OCI-LY1 (cell line): ENCODE data around the gene RFX2.
"Not testable (repeated sequence)": the region's sequence is repeated elsewhere in the genome, so short reads cannot be mapped to it uniquely, and the experiment has no call there.

Experiments
- H2AFZ ChIP-seq: fragments of 200-600 bp; sonication (generic), shearing (Covaris generic); 2 replicates; pipeline ENCODE4 v1.6.0; 2014; ENCODE audit warnings: antibody characterized with exemption, mild to moderate bottlenecking, low read length
- H3F3A ChIP-seq: fragments of 200-600 bp; sonication (generic), shearing (Covaris generic); 2 replicates; pipeline ENCODE4 v1.6.0; 2014; ENCODE audit warnings: mild to moderate bottlenecking, antibody characterized with exemption, low read length, moderate library complexity; ENCODE audit not compliant: insufficient read depth
- H3K27ac ChIP-seq: fragments of 200-600 bp; sonication (generic); 2 replicates; pipeline ENCODE4 v1.5.1; 2014; ENCODE audit warnings: low read length, mixed run types, mild to moderate bottlenecking, low read depth; ENCODE audit not compliant: poor library complexity, severe bottlenecking
- H3K27me3 ChIP-seq: fragments of 200-600 bp; sonication (generic); 2 replicates; pipeline ENCODE4 v1.6.0; 2014; ENCODE audit warnings: antibody characterized with exemption, mild to moderate bottlenecking, low read length, moderate library complexity; ENCODE audit not compliant: insufficient read depth
- H3K36me3 ChIP-seq: fragments of 200-600 bp; sonication (generic); 2 replicates; pipeline ENCODE4 v1.6.1; 2014; ENCODE audit warnings: mild to moderate bottlenecking, antibody characterized with exemption, low read length, moderate library complexity, mixed read lengths; ENCODE audit not compliant: insufficient read depth
- H3K4me1 ChIP-seq: fragments of 200-600 bp; sonication (generic); 2 replicates; pipeline ENCODE4 v1.5.1; 2014; ENCODE audit warnings: mild to moderate bottlenecking, low read length, moderate library complexity; ENCODE audit not compliant: insufficient read depth, severe bottlenecking
- H3K4me2 ChIP-seq: fragments of 200-600 bp; sonication (generic), shearing (Covaris generic); 2 replicates; pipeline ENCODE4 v1.6.1; 2014; ENCODE audit warnings: low read length
- H3K4me3 ChIP-seq: fragments of 200-600 bp; sonication (generic); 2 replicates; pipeline ENCODE4 v1.5.1; 2014; ENCODE audit warnings: low read length, low read depth, mild to moderate bottlenecking, mixed read lengths; ENCODE audit not compliant: poor library complexity, severe bottlenecking
- H3K79me2 ChIP-seq: fragments of 200-600 bp; shearing (Covaris generic); 2 replicates; pipeline ENCODE4 v1.6.1; 2016; ENCODE audit warnings: mixed run types, low read length, mixed read lengths; ENCODE audit not compliant: insufficient read depth
- H3K9ac ChIP-seq: fragments of 200-600 bp; sonication (generic), shearing (Covaris generic); 2 replicates; pipeline ENCODE4 v1.6.1; 2014; ENCODE audit warnings: mild to moderate bottlenecking, low read length, mixed read lengths
- H3K9me2 ChIP-seq: fragments of 200-600 bp; sonication (generic), shearing (Covaris generic); 2 replicates; pipeline ENCODE4 v1.6.1; 2014; ENCODE audit warnings: low read depth, mild to moderate bottlenecking, low read length, mixed read lengths
- H3K9me3 ChIP-seq: fragments of 200-600 bp; shearing (Covaris generic); 2 replicates; pipeline ENCODE4 v1.6.1; 2014; ENCODE audit warnings: low read length, mixed read lengths
- H4K20me1 ChIP-seq: fragments of 200-600 bp; sonication (generic), shearing (Covaris generic); 2 replicates; pipeline ENCODE4 v1.6.0; 2016; ENCODE audit warnings: mild to moderate bottlenecking, low read length; ENCODE audit not compliant: insufficient read depth
- CTCF ChIP-seq: fragments of 200-600 bp; sonication (generic), shearing (Covaris generic); IDR thresholded peaks from 2 replicates; pipeline ENCODE4 v1.5.1; 2017; ENCODE audit warnings: mild to moderate bottlenecking, antibody characterized with exemption, low read length, moderate library complexity, mixed read lengths
- EZH2 ChIP-seq: fragments of 200-600 bp; sonication (generic), shearing (Covaris generic); IDR thresholded peaks from 2 replicates; pipeline ENCODE4 v1.8.0; 2017; ENCODE audit warnings: borderline replicate concordance, mixed run types, mild to moderate bottlenecking, antibody characterized with exemption, low read length, moderate library complexity, mixed read lengths

Gene RFX2

GRCh38 chr19:6030214-6030507 lies 80.1 kb downstream of the RFX2 start:
- no peak overlapping the region for H3K27ac ChIP-seq
- no peaks in the 10 kb centered on the region for H3K4me1 ChIP-seq
- H3K27me3 ChIP-seq: no peaks in the 10 kb centered on the region; the same call in 1 of the 2 replicates
- no peak overlapping the region for H3K4me2 ChIP-seq
- H3K9me2 ChIP-seq: no peaks in the 10 kb centered on the region
- no peaks in the 10 kb centered on the region for H3K36me3 ChIP-seq
- no peak overlapping the region for H3K4me3 ChIP-seq
- no peaks in the 10 kb centered on the region for H3F3A ChIP-seq
- H3K9me3 ChIP-seq: no peaks in the 10 kb centered on the region
- no peaks in the 10 kb centered on the region for H3K79me2 ChIP-seq
- H4K20me1 ChIP-seq: no peaks in the 10 kb centered on the region
- no peak overlapping the region for H3K9ac ChIP-seq
- no peak for TF ChIP-seq CTCF
- TF ChIP-seq EZH2: no peak
- H2AFZ ChIP-seq: no peak overlapping the region

- TF ChIP-seq EZH2 (no peak), CTCF (no peak)
- no peaks in the 10 kb centered on the region for H3K4me1 ChIP-seq
- H3K9ac ChIP-seq: no peak overlapping the region
- no peaks in the 10 kb centered on the region for H3F3A ChIP-seq
- H3K9me3 ChIP-seq: no peaks in the 10 kb centered on the region
- no peaks in the 10 kb centered on the region for H3K9me2 ChIP-seq
- no peak overlapping the region for H2AFZ ChIP-seq
- H3K27me3 ChIP-seq: no peaks in the 10 kb centered on the region; the same call in 1 of the 2 replicates
- no peak overlapping the region for H3K27ac ChIP-seq
- no peaks in the 10 kb centered on the region for H3K79me2 ChIP-seq
- no peaks in the 10 kb centered on the region for H3K36me3 ChIP-seq
- no peak overlapping the region for H3K4me2 ChIP-seq
- no peak overlapping the region for H3K4me3 ChIP-seq
- no peaks in the 10 kb centered on the region for H4K20me1 ChIP-seq
Observed at GRCh38 chr19:6026390-6027227, 83.7 kb downstream of the RFX2 start.

- not testable (repeated sequence) for H3K79me2 ChIP-seq, H3K4me2 ChIP-seq, H2AFZ ChIP-seq, H3F3A ChIP-seq, H3K9me3 ChIP-seq, H3K27ac ChIP-seq, H4K20me1 ChIP-seq, H3K9me2 ChIP-seq, H3K36me3 ChIP-seq, H3K27me3 ChIP-seq, H3K9ac ChIP-seq, H3K4me3 ChIP-seq, H3K4me1 ChIP-seq
Observed at GRCh38 chr19:6024756-6025155, 85.5 kb downstream of the RFX2 start.

- Histone ChIP-seq H3K36me3 (no peaks in the 10 kb centered on the region), H3K79me2 (no peaks in the 10 kb centered on the region), H3K9me3 (no peaks in the 10 kb centered on the region), H2AFZ (no peak overlapping the region), H3K27ac (no peak overlapping the region), H3K9ac (no peak overlapping the region), H3K9me2 (no peaks in the 10 kb centered on the region), H3K27me3 (no peaks in the 10 kb centered on the region; the same call in 1 of the 2 replicates), H3K4me1 (no peaks in the 10 kb centered on the region), H4K20me1 (no peaks in the 10 kb centered on the region), H3F3A (no peaks in the 10 kb centered on the region), H3K4me3 (no peak overlapping the region), H3K4me2 (no peak overlapping the region)
- TF ChIP-seq CTCF (no peak), EZH2 (no peak)
Observed at GRCh38 chr19:6023936-6024335, 86.4 kb downstream of the RFX2 start.
